Skeletal muscle satellite cell (primary cell): ENCODE results near the gene ADRA2B.

Source experiments
- H3K27me3 ChIP-seq: 2 replicates; pipeline ENCODE4 v1.7.0; 2013; ENCODE audit warnings: low read length; ENCODE audit not compliant: control insufficient read depth, insufficient read depth
- H3K36me3 ChIP-seq: 2 replicates; pipeline ENCODE4 v1.7.0; 2013; ENCODE audit warnings: mild to moderate bottlenecking, control low read depth, low read length; ENCODE audit not compliant: insufficient read depth
- H3K4me1 ChIP-seq: 2 replicates; pipeline ENCODE4 v1.7.0; 2013; ENCODE audit warnings: low read length; ENCODE audit not compliant: control insufficient read depth, insufficient read depth
- H3K4me2 ChIP-seq: 2 replicates; pipeline ENCODE4 v1.7.0; 2013; ENCODE audit warnings: mild to moderate bottlenecking, low read length
- H3K4me3 ChIP-seq: 2 replicates; pipeline ENCODE4 v1.7.0; 2013; ENCODE audit warnings: low read length
- H3K9ac ChIP-seq: 2 replicates; pipeline ENCODE4 v1.7.0; 2013; ENCODE audit warnings: mild to moderate bottlenecking, low read depth, low read length, moderate library complexity
- H3K9me3 ChIP-seq: replicated peaks from 2 replicates; pipeline ENCODE4 v1.7.0; 2013; ENCODE audit warnings: mild to moderate bottlenecking, control low read depth, low read length

The ADRA2B gene

GRCh38 chr2:96131152-96131812 is 14.9 kb upstream of the ADRA2B start:
- Histone ChIP-seq H3K9me3 (no peaks in the 10 kb centered on the region), H3K4me1 (no peaks in the 10 kb centered on the region), H3K4me3 (no peak overlapping the region), H3K36me3 (no peaks in the 10 kb centered on the region), H3K27me3 (peaks cover 76% of the 10 kb centered on the region), H3K4me2 (no peak overlapping the region), H3K9ac (no peak overlapping the region)

GRCh38 chr2:96130483-96130882 is 14.1 kb upstream of the ADRA2B start:
- Histone ChIP-seq H3K9ac (no peak overlapping the region), H3K36me3 (no peaks in the 10 kb centered on the region), H3K4me3 (no peak overlapping the region), H3K4me2 (no peak overlapping the region), H3K9me3 (no peaks in the 10 kb centered on the region), H3K27me3 (peaks cover 76% of the 10 kb centered on the region), H3K4me1 (no peaks in the 10 kb centered on the region)

DNA sequence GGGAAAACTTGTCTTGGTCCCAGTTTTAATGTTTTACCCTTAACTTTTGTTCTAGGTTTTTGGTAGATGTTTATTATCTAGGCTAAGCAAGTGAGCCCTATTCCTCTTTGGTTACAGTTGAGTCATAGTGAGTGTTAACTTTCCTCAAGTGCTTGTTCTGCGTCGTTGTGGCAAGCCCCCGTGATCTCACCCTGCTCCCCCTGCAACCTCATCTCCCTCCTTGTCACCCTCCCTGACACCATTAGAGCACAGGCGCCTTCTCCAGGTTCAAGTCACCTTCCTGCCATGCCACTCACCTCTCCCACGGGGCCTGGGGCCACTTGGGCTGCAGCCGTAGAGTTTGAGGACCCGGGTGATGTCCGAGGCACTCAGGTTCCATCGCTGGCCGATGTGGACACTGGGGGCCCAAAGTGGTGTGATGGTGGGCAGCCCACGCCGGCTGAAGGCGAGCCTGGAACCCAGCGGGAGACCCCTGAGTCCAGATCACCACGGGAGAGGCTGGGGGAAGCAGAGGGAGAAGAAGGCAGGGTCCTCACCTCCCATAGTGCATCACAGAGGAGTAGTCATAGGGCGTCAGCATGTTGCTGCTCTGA is 13.3 kb upstream of the ADRA2B start:
- Histone ChIP-seq H3K4me2 (no peak overlapping the region), H3K36me3 (no peaks in the 10 kb centered on the region), H3K4me1 (no peaks in the 10 kb centered on the region), H3K9me3 (no peaks in the 10 kb centered on the region), H3K4me3 (no peak overlapping the region), H3K27me3 (peaks cover 76% of the 10 kb centered on the region), H3K9ac (no peak overlapping the region)

GRCh38 chr2:96128456-96128855 is 12.1 kb upstream of the ADRA2B start:
- no peak overlapping the region for H3K9ac ChIP-seq
- H3K36me3 ChIP-seq, result no peaks in the 10 kb centered on the region
- H3K9me3 ChIP-seq, result no peaks in the 10 kb centered on the region
- H3K4me2 ChIP-seq, result no peak overlapping the region
- H3K4me3 ChIP-seq, result no peak overlapping the region
- H3K4me1 ChIP-seq, result no peaks in the 10 kb centered on the region
- peaks cover 71% of the 10 kb centered on the region for H3K27me3 ChIP-seq

GRCh38 chr2:96124406-96125265 is 8.3 kb upstream of the ADRA2B start:
- Histone ChIP-seq H3K9ac (no peak overlapping the region), H3K4me2 (no peak overlapping the region), H3K9me3 (no peaks in the 10 kb centered on the region), H3K27me3 (peaks cover 68% of the 10 kb centered on the region), H3K36me3 (no peaks in the 10 kb centered on the region), H3K4me1 (no peaks in the 10 kb centered on the region), H3K4me3 (no peak overlapping the region)

DNA sequence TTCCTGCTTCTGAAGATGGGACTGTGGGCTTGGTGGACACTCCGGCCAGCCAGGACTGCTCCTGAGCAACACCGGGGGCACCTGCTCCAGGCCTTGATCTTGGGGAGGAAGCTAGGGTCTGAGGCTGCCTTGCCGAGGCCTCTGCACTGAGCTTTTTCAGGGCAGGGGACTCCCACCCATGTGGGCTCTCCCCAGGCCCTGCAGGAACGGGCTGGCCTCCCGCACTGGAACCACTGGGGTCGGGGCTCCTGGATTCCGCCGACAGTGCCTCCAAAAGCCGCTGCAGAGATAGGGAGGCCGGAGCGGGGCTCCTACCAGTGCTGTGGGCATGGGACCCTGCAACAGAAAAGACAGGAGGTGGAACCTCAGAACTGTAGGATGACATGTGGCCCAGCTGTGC is 7.6 kb upstream of the ADRA2B start:
- Histone ChIP-seq H3K4me2 (no peak overlapping the region), H3K9me3 (no peaks in the 10 kb centered on the region), H3K9ac (no peak overlapping the region), H3K4me3 (no peak overlapping the region), H3K36me3 (no peaks in the 10 kb centered on the region), H3K27me3 (peaks cover 70% of the 10 kb centered on the region), H3K4me1 (no peaks in the 10 kb centered on the region)

DNA sequence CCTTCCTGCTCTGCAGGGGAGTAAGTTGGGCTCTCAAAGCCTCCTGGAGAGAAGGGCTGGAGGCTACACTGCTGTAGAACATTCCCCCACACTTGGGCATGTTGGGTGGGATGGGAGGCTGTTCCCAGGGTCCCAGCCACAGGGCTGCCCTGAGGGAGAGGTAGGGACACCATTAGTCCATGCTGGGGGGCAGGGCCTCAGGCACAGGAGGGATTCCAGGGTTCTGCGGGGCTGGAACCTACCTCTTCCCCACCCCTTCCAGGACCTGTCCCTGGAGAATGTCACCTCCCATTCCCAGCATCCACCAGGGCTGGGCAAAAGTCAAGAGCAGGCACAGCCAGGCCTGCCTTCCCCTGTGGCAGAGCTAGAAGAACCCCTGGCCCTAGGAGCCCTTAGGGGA is 6.9 kb upstream of the ADRA2B start:
- Histone ChIP-seq H3K9me3 (no peaks in the 10 kb centered on the region), H3K4me2 (no peak overlapping the region), H3K27me3 (peaks cover 77% of the 10 kb centered on the region), H3K4me1 (no peaks in the 10 kb centered on the region), H3K4me3 (no peak overlapping the region), H3K9ac (no peak overlapping the region), H3K36me3 (no peaks in the 10 kb centered on the region)

GRCh38 chr2:96122391-96122790 is 6.0 kb upstream of the ADRA2B start:
- Histone ChIP-seq H3K36me3 (no peaks in the 10 kb centered on the region), H3K4me2 (no peak overlapping the region), H3K9ac (no peak overlapping the region), H3K4me1 (peaks cover under 1% of the 10 kb centered on the region), H3K4me3 (no peak overlapping the region), H3K27me3 (peaks cover 84% of the 10 kb centered on the region), H3K9me3 (no peaks in the 10 kb centered on the region)

DNA sequence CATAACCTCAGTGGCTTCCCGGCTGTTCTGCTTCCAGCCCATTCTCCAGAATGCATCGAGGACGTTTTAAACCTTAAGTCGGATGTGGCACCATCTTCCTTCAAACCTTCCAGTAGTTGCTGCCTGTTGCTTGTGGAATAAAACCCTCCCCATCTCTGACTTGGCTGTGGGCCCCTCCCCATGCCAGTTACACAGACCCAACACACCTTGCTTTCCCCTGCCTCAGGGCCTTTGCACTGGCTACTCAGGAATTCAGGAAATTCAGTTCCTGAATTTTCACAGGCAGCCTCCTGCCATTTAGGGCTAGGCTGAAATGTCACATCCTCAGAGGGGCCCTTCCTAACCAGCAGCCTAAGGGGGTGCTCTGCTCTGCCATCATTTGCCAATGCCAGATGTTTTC is 5.0 kb upstream of the ADRA2B start:
- Histone ChIP-seq H3K4me3 (no peak overlapping the region), H3K9ac (no peak overlapping the region), H3K36me3 (no peaks in the 10 kb centered on the region), H3K4me1 (peaks cover 7% of the 10 kb centered on the region), H3K27me3 (peaks cover 83% of the 10 kb centered on the region), H3K9me3 (no peaks in the 10 kb centered on the region), H3K4me2 (no peak overlapping the region)

DNA sequence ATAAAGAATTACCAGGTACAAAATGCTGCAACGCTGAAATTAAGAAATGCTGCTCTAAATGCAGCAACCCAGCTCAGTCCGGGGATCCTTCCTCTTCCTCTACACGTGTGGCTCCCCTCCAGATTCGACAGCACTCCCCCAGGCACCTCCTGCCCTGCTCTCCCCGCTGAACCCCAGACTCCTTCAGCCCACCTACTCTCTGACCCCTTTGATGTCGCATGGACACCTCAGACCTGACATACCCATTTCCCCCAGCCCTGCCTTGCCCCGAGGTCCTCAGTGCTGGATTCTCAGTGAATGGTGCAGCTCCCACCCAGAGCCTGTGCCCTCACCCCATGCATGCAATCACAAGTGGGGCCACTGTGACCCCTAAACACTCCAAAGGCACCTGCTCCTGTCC is 4.6 kb upstream of the ADRA2B start:
- H3K36me3 ChIP-seq, result no peaks in the 10 kb centered on the region
- no peak overlapping the region for H3K4me2 ChIP-seq
- no peak overlapping the region for H3K4me3 ChIP-seq
- no peaks in the 10 kb centered on the region for H3K9me3 ChIP-seq
- H3K4me1 ChIP-seq, result peaks cover 7% of the 10 kb centered on the region
- no peak overlapping the region for H3K9ac ChIP-seq
- H3K27me3 ChIP-seq, result peaks cover 83% of the 10 kb centered on the region

- Histone ChIP-seq H3K27me3 (peaks cover 83% of the 10 kb centered on the region), H3K9ac (no peak overlapping the region)
These were observed 3.8 kb upstream of the ADRA2B start for GRCh38 chr2:96120091-96120720.

More at GRCh38 chr2:96120091-96120720, 3.8 kb upstream of the ADRA2B start:
- no peaks in the 10 kb centered on the region for H3K9me3 ChIP-seq
- H3K36me3 ChIP-seq, result no peaks in the 10 kb centered on the region
- H3K4me3 ChIP-seq, result no peak overlapping the region
- H3K4me2 ChIP-seq, result no peak overlapping the region
- peaks cover 7% of the 10 kb centered on the region for H3K4me1 ChIP-seq
